Fibroblast of villous mesenchyme (primary cell): ENCODE data around the gene ANKRD65. TPM values are rescaled to one million over a fixed set of nuclear protein-coding genes. Genes with fewer than 3 reads are reported as not detected.

Source experiments
- DNase-seq: peaks from one replicate; pipeline ENCODE4 v3.0.0-alpha.2; 2010; ENCODE audit warnings: low read depth
- H3K4me3 ChIP-seq: 2 replicates; pipeline ENCODE4 v1.5.1; 2011; ENCODE audit warnings: low read depth, mild to moderate bottlenecking, low read length
- CTCF ChIP-seq: IDR thresholded peaks from 2 replicates; pipeline ENCODE4 v1.5.1; 2012; ENCODE audit warnings: low read depth, mild to moderate bottlenecking, low read length; ENCODE audit not compliant: insufficient read depth
- total RNA-seq: library from RNA; depleted of rRNA; stranded (reverse); fragments of >200 nt; gene quantifications from 2 replicates; pipeline ENCODE4 v1.2.3, GENCODE V29; 2012

Gene ANKRD65
- total RNA-seq, 1 donor: 0.43 TPM

DNA sequence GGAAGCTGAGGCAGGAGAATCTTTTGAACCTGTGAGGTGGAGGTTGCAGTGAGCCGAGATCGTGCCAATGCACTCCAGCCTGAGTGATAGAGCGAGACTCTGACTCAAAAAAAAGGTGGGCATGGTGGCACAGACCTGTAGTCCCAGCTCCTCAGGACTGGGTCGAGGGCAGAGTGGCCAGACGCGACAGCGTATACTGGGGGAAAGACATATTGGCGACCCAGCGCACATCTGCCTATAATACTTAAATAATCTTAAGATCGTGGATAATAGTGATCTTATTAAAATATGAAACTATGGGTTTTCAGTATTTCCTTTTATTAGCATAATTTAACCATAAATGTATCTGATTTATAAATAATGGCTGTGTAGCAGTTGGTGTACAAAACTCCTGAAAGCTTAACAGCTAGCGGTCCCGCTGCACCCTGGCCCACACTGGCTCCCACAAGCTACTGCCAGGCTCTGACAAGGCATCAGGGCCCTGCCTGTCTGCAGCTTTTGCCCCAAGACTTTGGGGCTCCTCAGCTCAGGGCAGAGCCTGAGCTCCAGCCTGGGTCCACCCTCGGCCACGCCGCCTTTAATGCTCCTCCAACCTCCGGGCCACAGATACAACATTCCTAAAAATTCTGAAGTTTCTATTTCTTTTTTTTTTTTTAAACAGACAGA is 43.4 kb downstream of the ANKRD65 start:
- H3K4me3 ChIP-seq: no peak overlapping the region
- no peak for TF ChIP-seq CTCF
- DNase-seq: no peak

DNA sequence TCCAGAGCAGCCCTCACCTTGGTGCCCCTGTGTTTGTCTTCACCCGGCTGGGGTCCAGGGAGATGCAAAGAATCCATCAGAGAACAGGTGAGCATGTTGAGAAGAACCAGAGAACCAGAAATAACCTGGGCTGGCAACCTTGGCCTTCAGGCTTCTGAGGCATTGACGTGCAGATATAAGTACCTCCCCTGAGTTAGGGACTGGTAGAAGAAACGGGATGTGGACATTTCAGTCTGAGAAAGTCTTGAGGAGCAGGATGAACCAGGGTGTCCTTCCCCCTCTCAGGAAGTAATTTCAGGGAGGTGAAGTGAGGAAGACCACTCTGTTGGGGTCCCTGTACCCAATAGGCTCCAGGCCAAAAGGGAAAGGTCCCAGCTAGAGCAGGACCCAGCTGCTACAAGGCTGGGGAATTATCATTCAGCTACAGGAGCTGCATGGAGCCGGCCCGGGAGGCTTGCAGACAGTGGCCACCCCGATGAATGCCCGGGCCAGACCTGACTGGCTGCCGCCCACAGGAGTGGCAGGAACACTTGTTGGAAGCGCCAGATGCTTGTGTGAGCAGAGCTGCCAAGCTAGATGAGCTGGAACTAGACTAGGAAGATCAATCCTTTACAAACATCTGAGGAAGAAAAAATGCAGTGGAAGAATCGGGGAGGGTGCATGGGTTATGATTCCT is 44.4 kb downstream of the ANKRD65 start:
- no peak for TF ChIP-seq CTCF
- DNase-seq: no peak

GRCh38 chr1:1374929-1375662 is 46.0 kb downstream of the ANKRD65 start, which contains the start of gene AURKAIP1:
TSS of gene AURKAIP1 (minus strand) at chr1:1375207. CDS start at chr1:1374756, 451 bp downstream.
- peak within 1 kb of the TSS; percentile 80 for H3K4me3 ChIP-seq
- peak; percentile 21 for TF ChIP-seq CTCF
- DNase-seq: peak; percentile 100

More for the DNA sequence above, 44.4 kb downstream of the ANKRD65 start:
- H3K4me3 ChIP-seq: no peak overlapping the region

DNA sequence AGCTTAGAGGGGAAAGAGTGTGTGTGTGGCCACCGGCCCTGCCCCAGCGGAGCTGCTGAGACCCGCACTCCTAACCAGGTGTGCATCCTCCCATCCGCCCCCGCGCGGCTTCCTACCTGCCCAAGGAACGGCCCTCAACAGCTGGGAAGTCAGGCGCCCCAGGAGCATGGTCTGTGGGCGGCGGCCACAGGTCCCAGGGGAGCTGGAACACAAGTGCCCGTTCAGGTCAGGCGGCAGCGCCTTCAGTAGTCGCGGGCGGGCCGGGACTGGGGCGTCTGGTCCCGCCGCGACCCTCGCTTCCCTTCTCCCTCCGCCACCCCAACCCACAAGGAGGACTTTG is 46.5 kb downstream of the ANKRD65 start:
- no peak for DNase-seq
- TF ChIP-seq CTCF: no peak
- peak overlapping the region; percentile 80 for H3K4me3 ChIP-seq

- no peak for TF ChIP-seq CTCF
- peak overlapping the region; percentile 80 for H3K4me3 ChIP-seq
- DNase-seq: no peak
These were observed 47.1 kb downstream of the ANKRD65 start for GRCh38 chr1:1373815-1374588.

- peak overlapping the region; percentile 80 for H3K4me3 ChIP-seq
- DNase-seq: no peak
- no peak for TF ChIP-seq CTCF
These were observed 47.8 kb downstream of the ANKRD65 start for GRCh38 chr1:1373051-1373814.
